ENCODE results near the gene MOB3B. TPM values are rescaled to one million over a fixed set of nuclear protein-coding genes. Genes with fewer than 3 reads are reported as not detected.
"Not testable (repeated sequence)": the region's sequence is repeated elsewhere in the genome, so short reads cannot be mapped to it uniquely, and the experiment has no call there.

The MOB3B gene
- total RNA-seq, 1 donor from 2014 or later: 9.4 TPM

DNA sequence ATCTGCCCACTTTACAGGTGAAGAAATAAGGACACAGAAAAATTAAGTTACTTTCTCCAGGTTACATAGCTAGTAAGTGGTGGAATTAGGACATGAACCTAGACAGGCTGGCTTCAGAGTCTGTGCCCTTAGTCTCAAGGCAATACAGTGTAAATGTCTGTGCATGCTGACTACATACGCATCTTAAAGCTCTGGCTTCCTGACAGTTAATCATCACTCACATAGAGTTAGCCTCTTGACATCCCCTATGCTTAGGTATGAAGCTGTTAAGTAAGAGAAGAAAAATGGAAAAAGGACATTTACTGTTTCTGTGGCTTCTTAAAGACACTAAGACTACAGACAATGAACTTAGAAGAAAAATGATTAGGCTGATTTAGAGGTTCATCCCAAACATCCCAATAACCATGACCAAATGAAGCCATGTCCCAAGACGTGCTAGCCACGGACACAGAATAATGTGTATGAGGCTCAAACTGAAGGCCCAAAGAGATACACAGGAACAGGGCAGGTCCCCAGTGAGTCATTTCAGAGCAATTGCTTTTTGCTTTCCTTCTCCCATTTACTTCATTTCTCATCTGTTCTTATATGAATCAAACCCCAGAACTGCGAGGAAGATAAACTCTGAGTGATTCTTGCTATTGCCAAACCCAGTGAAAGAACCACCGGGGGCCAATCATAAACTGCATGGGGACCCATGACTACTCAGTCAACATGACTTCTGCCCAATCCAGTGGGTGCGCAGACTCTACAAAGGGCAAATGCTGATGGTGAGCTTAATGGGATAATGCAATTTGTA is 105.5 kb downstream of the MOB3B start:
- no peak for DNase-seq (ENCODE audit: low spot score)

DNA sequence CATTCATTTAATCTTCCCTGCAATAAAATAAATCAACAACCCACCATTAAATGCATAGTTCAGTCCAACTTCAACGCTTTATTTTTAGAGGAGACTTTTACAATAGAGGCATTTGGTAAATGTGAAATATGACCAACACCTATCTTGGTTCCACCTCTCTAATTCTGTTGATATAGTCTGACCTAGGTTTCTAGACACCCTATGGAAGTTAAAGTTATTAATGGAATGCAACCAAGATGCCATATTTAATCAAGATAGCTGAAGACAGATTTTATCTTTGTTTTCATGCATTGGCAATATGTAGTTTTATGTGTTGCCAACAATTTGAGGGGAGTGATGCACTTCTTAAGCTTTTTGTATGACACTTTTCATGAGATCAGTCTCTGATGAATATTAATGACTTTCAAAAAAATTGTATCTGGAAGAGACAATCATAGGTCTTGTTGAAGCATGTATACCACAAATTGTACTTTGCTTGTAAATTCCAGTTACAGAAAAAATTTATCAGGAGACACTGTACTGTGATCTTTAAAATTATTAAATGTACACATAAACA is 107.3 kb downstream of the MOB3B start:
- no peak for DNase-seq (ENCODE audit: low spot score)

DNA sequence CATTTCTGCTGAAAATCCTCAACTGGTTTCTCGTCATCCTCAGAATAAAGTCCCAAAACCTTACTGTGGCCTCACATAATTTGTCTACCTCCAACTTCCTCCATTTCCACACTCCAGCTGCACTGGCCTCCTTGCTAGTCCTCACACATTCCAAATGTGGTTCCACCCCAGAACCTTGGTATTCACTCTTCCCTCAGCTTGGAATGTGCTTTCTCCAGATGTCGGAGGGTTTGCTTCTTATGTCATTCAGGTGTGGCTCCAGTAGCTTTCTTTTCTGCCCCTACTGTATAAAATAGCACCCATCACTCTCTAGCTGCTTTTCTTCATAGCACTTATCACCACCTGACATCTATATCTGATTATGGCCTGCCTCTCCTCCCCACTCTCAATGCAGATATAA is 108.0 kb downstream of the MOB3B start:
- DNase-seq (ENCODE audit: low spot score): no peak

DNA sequence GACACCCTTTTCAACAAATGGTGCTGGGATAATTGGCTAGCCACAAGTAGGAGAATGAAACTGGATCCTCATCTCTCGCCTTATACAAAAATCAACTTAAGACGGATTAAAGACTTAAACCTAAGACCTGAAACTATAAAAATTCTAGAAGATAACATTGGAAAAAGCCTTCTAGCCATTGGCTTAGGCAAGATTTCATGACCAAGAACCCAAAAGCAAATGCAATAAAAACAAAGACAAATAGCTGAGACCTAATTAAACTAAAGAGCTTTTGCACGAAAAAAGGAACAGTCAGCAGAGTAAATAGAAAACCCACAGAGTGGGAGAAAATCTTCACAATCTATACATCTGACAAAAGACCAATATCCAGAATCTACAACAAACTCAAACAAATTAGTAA is 110.1 kb downstream of the MOB3B start:
- not testable (repeated sequence) for DNase-seq (ENCODE audit: low spot score)

DNA sequence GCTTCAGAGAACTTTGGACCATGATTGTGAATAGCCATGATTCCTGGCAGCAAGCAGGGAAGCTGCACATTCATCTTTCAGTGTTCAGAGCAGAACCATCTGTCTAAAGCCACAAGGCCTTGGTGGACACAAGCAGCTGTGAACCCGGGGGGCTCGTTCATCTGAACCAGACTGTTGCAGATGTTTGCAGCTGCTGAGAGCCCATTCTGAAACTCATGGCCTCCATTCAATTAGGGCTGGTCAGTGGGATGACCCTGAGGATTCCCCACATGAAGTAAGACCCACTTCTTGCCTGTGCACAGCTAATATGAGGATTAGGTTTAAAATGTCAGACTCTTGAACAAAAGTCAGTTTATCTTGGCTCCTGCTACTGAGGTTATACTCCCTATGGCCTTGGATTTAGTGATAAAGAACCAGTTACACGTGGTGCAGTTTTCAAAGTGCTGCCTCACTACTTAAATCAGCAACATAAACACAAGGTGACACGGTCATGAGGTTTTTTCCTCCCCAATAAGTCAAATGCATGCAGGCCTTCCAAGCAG is 115.3 kb downstream of the MOB3B start:
- DNase-seq (ENCODE audit: low spot score): no peak

DNA sequence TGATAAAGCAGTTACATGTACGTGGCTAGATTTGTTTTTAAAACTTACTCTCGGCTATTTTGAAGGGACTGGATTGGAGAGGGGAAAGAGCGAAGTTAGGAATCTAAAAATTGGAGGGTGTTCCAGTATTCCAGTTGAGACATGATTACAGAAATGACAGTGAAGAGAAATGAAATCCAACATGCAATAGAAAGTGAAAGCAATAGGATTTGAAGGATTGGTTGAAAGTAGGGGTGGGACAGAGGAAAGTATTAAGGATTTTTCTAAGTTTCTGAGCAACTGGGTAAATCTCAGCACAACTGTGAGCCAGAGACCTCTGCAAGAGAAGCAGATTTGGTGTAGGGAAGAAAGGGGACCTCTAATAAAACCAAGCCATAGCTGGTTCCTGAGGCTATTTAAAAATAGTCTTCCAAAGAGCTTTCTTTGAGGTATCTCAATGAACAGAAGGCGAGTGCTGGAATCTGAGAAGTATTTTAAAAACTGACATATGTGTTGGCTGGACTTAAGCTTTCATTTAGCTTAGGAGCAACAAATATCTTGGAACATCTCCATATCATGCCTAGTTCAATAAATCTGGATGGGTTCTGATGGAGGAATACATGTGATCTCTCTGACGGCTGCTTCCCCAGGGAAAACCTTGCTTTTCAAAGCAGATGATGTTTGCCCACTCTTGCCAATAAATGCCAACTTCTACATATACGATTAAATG is 115.9 kb downstream of the MOB3B start:
- no peak for DNase-seq (ENCODE audit: low spot score)

DNA sequence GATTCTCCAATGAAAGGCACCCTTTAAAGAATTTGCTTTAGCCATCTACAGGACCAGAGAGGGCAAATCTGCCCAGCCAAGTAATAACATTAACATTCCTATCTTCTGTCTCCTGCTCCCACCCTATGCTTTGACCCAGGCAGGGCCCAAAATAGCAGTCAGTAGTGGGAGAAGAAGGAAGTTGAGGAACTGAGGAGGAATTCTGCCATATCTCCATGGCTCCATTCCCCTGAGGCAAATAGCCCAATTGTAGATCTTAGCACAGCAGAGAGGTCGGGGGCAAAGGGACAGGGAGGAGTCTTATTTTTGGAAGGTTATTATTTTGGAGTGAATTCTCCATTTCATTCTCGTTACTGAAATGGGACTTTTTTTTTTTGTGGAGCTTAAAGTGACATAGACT is 116.7 kb downstream of the MOB3B start:
- no peak for DNase-seq (ENCODE audit: low spot score)

DNA sequence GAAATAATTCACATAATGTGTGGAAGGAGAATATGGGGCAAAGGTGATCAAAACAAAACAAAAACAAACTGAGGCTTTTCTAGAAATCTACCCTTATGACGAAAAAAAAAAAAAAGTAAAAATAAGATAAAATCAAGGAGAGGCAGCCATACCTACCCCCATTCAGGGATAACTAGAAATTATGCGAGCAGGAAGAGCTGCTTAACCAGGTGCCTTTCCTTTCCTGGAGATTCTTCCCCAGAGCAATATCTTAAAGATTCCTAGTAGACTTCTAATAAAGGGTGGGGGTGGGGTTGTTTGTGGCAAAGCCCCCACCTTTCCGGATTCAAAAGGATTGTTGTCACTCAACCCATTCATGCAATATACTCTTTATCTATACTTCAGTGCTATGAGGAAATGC is 117.5 kb downstream of the MOB3B start:
- no peak for DNase-seq (ENCODE audit: low spot score)

DNA sequence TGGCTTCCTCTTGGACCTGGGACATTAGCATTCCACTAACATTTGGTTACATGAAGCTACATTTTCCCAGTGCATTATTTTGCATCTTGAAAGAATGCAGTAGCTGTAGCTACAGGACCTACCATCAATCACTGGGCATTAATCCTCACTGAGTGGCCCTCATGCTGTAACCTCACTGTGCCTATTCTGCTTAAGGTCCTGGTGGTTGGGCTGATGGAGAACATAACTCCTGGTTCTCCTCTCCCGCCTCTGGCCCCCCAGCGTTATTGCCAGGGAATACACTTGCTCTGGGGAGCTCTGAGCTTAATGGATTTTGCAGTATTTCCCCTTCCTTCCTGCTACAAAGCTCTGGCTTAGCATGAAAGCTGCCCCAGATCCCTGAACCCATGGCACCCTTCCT is 121.1 kb downstream of the MOB3B start:
- no peak for DNase-seq (ENCODE audit: low spot score)

DNA sequence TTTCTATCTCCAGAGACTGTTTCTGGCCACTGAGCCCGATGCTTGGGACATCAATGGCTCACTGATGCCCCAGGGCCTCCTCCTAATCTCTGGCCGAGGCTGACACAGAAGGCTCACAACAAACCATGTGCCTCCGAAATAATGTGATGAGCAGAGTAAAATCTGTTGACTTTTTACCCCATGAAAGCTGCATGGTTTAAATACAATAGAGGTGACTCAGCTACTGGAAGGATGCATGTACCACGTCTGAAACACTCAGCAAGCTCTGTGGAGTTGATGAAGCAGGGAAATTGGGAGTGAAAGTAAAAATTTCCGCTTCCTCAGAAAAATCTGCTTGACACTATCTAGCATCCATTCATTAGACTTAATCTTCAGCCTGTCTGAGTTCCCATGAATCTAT is 121.6 kb downstream of the MOB3B start:
- no peak for DNase-seq (ENCODE audit: low spot score)

DNA sequence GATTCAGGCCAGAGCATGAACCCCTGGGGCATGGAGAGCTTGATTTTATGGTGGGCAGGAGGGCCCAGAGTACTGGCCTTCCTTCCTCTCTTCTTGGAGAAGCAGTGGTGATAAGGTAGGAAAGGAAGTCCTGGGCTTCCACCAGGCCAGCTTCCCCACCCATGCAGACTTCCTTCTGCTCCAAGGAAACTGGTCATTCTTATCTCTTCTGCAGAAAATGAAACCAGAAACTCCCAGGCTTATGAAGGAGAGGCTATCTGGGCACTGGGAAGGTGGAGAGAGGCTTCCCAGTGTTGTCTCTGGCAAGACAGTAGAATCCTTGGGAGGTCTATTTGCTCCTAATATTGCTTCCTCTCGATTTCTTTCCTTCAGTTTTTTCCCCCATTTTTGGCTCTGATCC is 122.1 kb downstream of the MOB3B start:
- DNase-seq (ENCODE audit: low spot score): no peak

DNA sequence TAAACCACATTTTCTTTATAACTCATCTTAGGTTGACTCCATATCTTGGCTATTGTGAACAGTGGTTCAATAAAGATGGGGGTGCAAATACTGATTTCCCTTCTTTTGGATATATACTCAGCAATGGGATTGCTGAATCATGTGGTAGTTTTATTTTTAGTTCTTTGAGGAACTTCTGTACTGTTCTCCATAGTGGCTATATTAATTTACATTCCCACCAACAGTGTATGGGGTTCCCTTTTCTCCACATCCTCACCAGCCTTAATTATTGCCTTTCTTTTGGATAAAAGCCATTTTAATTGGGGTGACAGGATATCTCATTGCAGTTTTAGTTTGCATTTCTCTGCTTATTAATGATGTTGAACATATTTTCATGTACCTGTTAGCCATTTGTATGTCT is 125.0 kb downstream of the MOB3B start:
- no peak for DNase-seq (ENCODE audit: low spot score)

DNA sequence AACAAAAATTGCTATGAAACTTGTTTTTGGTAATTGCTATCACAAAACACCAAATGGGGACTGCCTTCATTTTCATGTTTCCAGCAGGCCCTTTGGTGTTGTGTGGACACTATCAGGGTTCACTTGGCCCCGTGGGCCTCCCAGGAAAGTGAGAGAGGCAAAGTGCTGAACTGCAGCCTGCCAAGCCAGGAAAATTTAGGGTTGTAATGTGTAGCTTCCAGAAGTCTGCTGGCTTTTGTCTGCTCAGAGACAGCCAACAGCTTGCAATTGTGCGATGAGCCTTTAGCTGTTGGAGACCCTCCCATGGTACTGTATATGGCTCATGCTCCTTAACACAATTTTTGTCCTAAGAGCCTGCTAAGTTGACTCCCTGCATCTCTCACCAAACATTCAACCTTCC is 127.0 kb downstream of the MOB3B start:
- DNase-seq (ENCODE audit: low spot score): no peak

DNA sequence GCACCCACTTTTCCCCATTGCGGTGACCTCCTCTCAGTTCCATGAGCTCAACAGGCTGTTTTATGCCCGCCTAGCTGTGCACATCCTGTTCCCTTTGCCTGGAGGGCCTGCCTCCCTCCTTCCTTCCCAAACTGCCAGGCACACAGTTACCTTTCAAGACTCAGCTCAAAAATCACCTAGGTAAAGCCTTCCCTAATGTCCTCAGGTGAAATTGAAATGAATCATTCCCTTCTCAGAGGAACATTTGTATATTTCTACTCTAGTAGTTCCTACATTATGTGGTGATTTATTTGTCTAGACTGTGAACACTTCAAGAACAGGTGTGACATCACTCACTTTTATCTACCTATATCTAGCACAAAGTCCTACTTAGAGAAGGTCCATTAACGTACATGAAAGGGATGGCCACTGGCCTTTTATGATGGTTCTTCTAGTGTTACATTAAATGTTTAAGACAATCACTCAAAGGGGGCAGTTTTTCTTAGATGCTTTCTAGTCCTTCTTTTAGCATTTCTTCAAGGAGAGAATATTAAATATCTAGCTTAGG is 129.2 kb downstream of the MOB3B start:
- no peak for DNase-seq (ENCODE audit: low spot score)

DNA sequence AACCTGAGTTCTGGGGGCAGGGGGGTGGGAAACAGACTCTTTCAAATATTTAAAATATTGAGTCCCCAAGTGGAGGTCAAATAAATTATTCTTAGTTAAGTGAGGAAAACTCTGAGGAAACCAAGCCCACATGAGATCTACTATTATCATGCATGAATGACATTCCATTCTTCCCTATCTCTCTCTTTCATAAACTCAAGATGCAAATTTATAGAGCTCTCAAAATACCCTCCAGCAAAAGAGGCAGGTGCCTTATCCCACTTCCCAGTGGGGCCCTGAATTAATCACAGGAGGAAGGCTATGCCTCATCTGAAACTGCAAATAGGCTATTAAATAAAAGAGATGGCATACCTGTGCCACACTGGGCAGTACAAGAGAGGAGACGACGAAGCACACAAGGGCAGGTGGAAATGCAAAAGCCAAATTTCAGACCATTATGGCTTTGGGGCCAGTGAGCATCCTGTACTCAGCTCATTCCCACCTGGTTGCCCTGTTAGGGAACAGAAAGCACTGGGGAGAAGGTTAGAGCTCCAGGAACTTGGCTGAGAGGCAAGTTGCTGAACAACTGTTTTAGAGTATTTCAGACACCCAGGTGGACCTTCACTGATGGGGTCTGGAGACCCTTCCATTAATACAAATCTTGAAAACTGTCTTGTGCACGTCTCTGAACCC is 130.5 kb downstream of the MOB3B start:
- DNase-seq (ENCODE audit: low spot score): no peak

DNA sequence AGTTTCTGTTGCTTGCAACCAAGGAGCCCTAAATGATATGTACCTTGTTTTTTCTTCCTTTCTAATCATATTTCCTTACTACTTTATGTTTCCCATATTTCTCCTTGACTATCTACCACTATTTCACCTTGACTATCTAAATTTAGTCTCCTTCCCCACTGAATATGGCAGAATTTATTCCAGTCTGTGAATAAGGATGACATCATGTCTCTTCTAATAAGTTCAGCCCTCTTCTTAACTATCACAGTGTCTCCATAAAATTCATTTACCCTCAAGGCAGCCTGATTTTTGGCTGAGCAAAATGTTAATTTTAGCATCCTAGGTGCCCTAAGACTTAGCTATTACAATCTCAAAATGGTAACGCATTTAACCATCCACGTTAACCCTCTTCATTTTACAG is 133.1 kb downstream of the MOB3B start:
- DNase-seq (ENCODE audit: low spot score): no peak

DNA sequence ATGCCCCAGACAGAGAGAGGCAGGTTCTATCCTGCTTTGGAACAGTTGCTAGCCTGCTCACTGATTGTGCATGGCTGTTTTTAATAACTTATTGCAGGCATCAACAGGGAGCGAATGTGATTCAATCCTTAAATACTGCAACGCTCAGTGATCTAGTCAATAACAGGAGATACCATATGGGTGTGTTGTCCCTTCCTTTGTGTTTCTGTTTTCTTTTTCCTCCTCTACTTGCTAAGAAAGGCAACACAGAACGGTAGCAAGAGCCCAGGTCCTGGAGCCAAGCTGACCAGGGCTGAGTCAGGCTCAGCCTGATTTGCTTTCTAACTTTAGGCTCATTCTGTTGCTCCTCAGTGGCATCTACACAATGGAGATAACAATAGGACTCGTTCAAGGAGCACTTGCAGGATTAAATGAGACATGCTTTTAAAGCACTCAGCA is 134.1 kb downstream of the MOB3B start:
- DNase-seq (ENCODE audit: low spot score): no peak

DNA sequence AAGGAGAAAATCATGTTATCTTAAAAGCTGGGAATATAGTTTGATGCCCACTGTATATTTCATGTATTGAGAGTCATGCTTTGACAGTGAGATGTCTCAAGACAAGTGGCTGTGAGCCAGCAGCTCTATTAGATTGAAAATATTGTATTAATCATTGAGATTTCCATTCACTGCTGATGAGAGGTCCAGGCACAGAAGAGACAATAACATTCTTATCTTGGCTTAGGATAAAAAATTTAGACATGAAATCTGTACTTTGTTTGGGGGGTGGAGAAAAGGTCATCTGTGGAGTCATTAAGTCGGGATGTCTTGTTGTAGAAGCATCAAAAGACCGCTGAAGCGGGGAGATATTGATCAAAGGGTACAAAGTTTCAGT is 134.8 kb downstream of the MOB3B start:
- DNase-seq (ENCODE audit: low spot score): no peak

DNA sequence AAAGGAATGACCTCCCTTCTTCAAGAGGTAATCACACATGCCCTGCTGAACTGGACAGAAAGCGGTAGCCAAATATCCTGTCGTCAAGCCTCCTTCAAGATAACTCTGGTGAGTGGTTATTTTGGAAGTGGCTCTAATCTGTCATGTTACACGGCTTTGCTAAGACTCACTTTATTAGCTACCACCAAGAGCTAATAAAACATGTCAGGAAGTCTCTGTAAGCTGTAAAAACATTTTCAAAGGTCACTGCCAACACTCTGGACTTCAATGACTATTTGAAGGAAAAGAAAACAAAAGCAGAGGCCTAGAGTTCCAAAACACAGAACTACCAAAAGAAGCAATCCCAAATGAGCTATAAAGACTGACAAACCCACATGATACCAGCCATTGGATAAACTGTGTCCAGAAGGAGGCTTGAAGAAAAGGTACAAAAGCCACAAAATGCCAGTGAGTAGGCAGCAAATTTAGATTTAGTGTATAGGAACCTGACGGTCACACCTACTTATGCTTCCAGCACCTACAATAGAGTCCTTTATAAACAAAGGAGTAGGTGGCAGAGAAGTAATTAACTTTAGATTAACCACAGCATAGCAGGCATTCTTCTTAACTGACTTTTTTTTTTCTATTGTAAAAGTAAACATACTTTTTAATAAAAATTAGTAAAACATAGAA is 135.3 kb downstream of the MOB3B start:
- no peak for DNase-seq (ENCODE audit: low spot score)

DNA sequence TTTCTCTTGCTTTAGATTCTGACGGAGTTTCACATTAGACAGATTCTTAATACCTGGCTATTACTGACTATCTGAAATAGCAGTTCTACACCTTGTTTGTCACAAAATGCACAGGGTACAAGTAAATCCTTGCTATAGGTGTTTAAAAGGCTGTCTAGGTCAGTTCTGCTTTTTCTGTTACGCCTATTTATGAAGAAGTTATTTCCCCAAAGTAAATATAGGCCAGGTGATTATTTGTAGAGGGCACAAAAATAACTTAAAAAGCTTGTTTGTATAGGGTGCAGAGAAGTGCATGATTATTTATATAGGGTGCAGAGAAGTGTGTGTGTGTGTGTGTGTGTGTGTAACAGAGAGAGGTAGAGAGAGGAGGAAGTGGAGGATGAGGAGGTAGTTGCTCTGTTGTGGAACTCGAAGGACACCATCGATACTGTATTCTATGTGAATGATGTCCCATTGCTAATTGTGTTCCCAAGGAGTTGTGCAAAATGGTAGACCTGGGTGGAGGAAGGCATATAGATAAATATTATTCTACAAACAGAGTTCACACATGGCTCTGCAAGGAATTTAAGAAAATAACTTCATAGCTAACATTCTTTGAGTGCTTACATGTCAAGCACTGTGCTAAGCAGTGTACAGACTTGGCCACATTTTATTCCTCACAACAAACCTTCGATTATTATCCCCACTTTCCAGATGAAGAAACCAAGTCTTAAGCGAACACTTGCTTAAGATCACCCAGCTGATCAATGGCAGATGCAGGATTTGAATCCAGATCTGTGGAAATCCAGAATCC is 136.4 kb downstream of the MOB3B start:
- no peak for DNase-seq (ENCODE audit: low spot score)

DNA sequence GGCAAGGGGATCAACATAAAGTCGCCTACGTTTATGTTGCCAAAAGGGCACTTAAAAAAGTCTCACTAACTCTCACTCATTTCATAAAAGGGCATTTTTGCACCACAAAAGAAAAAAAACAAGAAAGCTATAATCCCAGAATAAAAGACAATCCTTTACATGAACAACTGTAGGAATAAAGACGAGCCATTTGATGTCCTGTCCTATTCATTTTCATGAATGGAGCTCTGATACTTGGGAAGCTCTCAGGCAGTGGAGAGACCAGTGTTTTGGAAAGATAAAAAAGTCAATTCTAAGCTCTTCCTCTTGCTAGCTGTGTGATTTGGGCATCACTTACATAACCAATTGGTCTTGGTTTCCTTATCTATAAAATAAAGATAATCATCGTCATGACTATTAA is 137.2 kb downstream of the MOB3B start:
- DNase-seq (ENCODE audit: low spot score): no peak
